ENCODE measurements around the gene GTF2A1L.
A peak's percentile ranks its signal among the peaks of the same experiment; 100 is the strongest.

Gene GTF2A1L

DNA sequence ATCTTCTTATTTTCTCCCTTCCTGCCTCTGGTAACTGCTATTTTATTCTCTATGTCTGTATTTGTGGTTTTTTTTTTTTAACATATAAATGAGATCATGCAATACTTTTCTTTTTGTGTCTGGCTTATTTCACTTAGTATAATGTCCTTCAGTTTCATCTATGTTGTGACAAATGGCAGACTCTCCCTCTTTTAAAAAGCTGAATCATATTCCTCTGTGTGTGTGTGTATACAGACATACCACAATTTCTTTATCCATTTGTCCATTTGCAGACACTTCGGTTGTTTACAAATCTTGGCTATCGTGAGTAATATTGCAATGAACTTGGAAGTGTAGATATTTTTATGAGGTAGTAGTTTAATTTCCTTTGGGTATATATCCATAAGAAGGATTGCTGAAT, 7.0 kb downstream of the GTF2A1L start:
- TF ChIP-seq, protein P1, sequence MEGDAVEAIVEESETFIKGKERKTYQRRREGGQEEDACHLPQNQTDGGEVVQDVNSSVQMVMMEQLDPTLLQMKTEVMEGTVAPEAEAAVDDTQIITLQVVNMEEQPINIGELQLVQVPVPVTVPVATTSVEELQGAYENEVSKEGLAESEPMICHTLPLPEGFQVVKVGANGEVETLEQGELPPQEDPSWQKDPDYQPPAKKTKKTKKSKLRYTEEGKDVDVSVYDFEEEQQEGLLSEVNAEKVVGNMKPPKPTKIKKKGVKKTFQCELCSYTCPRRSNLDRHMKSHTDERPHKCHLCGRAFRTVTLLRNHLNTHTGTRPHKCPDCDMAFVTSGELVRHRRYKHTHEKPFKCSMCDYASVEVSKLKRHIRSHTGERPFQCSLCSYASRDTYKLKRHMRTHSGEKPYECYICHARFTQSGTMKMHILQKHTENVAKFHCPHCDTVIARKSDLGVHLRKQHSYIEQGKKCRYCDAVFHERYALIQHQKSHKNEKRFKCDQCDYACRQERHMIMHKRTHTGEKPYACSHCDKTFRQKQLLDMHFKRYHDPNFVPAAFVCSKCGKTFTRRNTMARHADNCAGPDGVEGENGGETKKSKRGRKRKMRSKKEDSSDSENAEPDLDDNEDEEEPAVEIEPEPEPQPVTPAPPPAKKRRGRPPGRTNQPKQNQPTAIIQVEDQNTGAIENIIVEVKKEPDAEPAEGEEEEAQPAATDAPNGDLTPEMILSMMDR (IDR thresholded peaks at IDR 0.05; ENCODE audit: low read depth, low read length) = no peak
- no peak overlapping the region for H3K4me3 ChIP-seq (replicated peaks in 1 of 2; ENCODE audit: low read depth in 2 of 2, low read length in 2 of 2)
- no peak for DNase-seq (ENCODE audit: low read depth in 2 of 2)

DNA sequence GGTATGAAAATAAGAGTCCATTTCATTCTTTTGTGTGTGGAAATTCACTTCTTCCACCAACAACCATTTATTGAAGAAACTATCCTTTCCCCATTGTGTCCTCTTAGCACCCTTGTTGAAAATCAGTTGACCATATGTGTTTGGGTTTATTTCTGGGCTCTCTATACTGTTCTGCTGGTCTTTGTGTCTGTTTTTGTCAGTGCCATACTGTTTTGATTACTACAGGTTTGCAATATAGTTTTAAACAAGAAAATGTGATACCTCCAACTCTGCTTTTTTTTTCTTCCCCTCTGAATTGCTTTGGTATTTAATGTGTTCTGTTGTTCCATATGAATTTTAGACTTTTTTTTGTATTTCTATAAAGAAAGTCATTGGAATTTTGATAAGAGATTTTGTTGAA, 8.4 kb downstream of the GTF2A1L start:
- H3K4me3 ChIP-seq (replicated peaks in 1 of 2; ENCODE audit: low read depth in 2 of 2, low read length in 2 of 2) = no peak overlapping the region
- no peak for DNase-seq (ENCODE audit: low read depth in 2 of 2)
- TF ChIP-seq, protein P1 (IDR thresholded peaks at IDR 0.05; ENCODE audit: low read depth, low read length) = no peak

DNA sequence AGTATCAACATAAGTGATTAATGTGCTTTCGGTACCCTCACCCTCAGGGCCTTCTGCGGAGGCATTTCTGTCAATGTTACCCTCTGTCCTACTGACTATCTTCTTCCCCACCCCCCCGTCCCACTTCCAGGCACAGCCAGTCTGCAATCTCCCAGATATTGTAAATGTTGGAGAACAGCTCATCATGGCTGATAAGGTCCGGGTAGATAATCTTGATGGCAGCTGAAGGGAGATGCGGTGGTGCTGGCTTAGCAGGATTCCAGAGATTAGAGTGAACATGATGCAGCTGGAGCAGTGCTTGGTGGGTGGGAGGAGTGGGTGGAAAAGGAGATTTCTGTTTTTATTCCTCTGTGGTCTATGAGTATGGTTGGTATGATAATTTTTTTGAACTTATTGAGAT, 15.5 kb downstream of the GTF2A1L start:
- TF ChIP-seq, protein P1 (IDR thresholded peaks at IDR 0.05; ENCODE audit: low read depth, low read length) = no peak
- H3K4me3 ChIP-seq (replicated peaks in 1 of 2; ENCODE audit: low read depth in 2 of 2, low read length in 2 of 2) = no peak overlapping the region
- peak in 1 of 2 donors; percentile 19 for DNase-seq (ENCODE audit: low read depth in 2 of 2)

DNA sequence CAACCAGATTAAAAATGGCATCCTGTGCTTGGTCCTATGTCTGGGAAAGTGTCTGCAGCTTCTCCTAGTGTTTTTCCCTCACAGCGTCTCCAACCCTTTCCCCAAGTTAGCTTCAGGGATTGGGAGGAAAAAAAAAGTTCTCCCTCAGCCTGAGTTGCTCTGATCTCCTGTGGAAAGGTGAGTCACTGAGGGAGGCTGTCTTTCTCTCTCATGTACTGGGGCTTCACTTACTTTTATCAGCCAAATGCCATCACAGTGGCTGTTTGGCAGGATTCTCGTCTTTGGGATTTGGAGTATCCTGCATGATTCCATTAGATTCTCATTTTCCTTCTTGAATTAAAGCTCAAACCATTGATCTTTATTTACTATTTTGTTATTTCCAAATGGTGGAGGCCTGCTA, 18.1 kb downstream of the GTF2A1L start:
- DNase-seq (ENCODE audit: low read depth in 2 of 2) = no peak
- H3K4me3 ChIP-seq (replicated peaks in 1 of 2; ENCODE audit: low read depth in 2 of 2, low read length in 2 of 2) = no peak overlapping the region
- TF ChIP-seq, protein P1 (IDR thresholded peaks at IDR 0.05; ENCODE audit: low read depth, low read length) = no peak

DNA sequence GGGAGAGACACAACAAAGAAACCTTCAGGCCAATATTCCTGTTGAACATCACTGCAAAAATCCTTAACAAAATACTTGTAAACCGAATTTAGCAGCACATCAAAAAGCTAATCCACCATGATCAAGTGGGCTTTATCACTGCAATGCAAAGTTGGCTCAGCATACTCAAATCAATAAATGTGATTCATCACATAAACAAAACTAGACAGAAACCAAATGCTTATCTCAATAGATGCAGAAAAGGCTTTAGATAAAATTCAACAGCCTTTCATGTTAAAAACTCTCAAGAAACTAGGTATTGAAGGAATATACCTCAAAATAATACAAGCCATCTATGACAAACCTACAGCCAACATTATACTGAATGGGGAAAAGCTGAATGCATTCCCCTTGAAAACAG, 20.6 kb downstream of the GTF2A1L start:
- no peak for DNase-seq (ENCODE audit: low read depth in 2 of 2)
- TF ChIP-seq, protein P1 (IDR thresholded peaks at IDR 0.05; ENCODE audit: low read depth, low read length) = no peak
- no peak overlapping the region for H3K4me3 ChIP-seq (replicated peaks in 1 of 2; ENCODE audit: low read depth in 2 of 2, low read length in 2 of 2)

DNA sequence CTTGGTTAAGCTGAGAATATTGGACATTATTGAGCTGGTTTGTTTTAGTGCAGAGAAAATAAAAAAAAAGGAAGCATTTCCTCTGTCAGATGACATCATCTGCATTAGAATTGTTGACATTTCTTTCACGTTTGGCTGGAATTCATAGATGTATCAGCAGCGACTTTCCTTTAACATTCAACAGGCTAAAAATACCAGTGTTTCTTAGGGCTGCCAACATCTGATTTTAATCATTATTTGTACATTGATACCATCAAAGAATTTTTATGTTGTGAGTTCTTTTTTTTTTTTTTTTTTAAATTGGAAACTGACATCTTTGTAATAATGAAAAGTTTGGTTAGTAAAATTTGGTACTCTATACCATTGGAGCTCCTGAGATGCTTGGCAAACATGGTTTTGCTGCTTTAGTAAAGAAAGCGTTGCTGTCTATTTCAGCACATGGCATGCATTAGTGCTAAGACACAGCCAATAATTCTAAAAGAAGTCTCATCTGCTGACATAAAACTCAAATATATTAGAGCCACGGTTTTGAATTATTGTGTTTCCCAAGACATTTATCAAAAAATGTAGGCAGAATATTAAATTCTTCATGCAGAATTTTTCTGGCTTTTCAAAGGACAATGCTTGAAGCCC, 33.6 kb downstream of the GTF2A1L start:
- TF ChIP-seq, protein P1 (IDR thresholded peaks at IDR 0.05; ENCODE audit: low read depth, low read length) = no peak
- H3K4me3 ChIP-seq (replicated peaks in 1 of 2; ENCODE audit: low read depth in 2 of 2, low read length in 2 of 2) = no peak overlapping the region
- DNase-seq (ENCODE audit: low read depth in 2 of 2) = peak; percentile 34 to 41

DNA sequence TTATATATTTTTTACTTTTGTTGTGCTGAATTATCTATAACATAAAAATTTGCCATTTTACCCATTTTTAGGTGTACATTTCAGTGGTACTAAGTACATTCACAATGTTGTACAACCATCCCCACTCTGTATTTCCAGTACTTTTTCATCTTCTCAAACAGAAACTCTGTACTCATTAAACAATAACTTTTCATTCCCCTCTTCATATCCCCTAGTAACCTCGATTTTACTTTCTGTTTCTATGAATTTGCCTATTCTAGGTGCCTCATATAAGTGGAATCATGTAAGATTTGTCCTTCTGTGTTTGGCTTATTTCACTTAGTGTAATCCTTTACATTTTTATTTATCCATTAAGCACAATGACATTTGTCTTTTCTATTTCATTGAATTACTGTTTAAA, 51.3 kb downstream of the GTF2A1L start:
- DNase-seq (ENCODE audit: low read depth in 2 of 2) = no peak
- TF ChIP-seq, protein P1 (IDR thresholded peaks at IDR 0.05; ENCODE audit: low read depth, low read length) = no peak

More for the DNA sequence above, 51.3 kb downstream of the GTF2A1L start:
- H3K4me3 ChIP-seq (replicated peaks in 1 of 2; ENCODE audit: low read depth in 2 of 2, low read length in 2 of 2) = no peak overlapping the region
